HepG2 (cell line): ENCODE measurements around the gene C5AR2. TPM values are rescaled to one million over a fixed set of nuclear protein-coding genes. Genes with fewer than 3 reads are reported as not detected.

Source experiments
- ARID2 ChIP-seq: sonication (generic); formaldehyde crosslinking; IDR thresholded peaks from 2 replicates; pipeline ENCODE4 v1.8.1; 2022; ENCODE audit warnings: mild to moderate bottlenecking, missing genetic modification reagents, borderline replicate concordance
- ATF4 ChIP-seq, 2 experiments: fragments of 450-650 bp in 1 of 2; sonication (generic) in 1 of 2; formaldehyde crosslinking; IDR thresholded peaks; 2 replicates each; pipeline versions ENCODE4 v1.5.0 to v1.8.0; 2020 to 2022; ENCODE audit warnings: mild to moderate bottlenecking in 1 of 2, missing genetic modification reagents in 1 of 2
- HINFP ChIP-seq: sonication (generic); formaldehyde crosslinking; IDR thresholded peaks from 2 replicates; pipeline ENCODE4 v1.4.0; 2020; ENCODE audit warnings: low read depth, mild to moderate bottlenecking, missing genetic modification reagents
- MAZ ChIP-seq, 2 experiments: sonication (generic) in 1 of 2; formaldehyde crosslinking in 1 of 2; IDR thresholded peaks; 2 replicates each; pipeline versions ENCODE4 v1.5.0 to v1.6.1; 2012 to 2020; ENCODE audit warnings: low read depth in 2 of 2, mild to moderate bottlenecking in 2 of 2, borderline replicate concordance in 1 of 2, improper control_type of control experiment in 1 of 2, low read length in 1 of 2, missing genetic modification reagents in 1 of 2, moderate library complexity in 1 of 2
- MEIS1 ChIP-seq: sonication (generic); formaldehyde crosslinking; IDR thresholded peaks from 2 replicates; pipeline ENCODE4 v1.9.0; 2021; ENCODE audit warnings: mild to moderate bottlenecking, missing genetic modification reagents, moderate library complexity, borderline replicate concordance
- MTF2 ChIP-seq: sonication (generic); formaldehyde crosslinking; IDR thresholded peaks from 2 replicates; pipeline ENCODE4 v1.5.0; 2020; ENCODE audit warnings: missing genetic modification reagents, borderline replicate concordance
- NFKB2 ChIP-seq: sonication (generic); formaldehyde crosslinking; IDR thresholded peaks from 2 replicates; pipeline ENCODE4 v1.4.0; 2020; ENCODE audit warnings: missing genetic modification reagents, borderline replicate concordance
- PAX8 ChIP-seq: sonication (generic); formaldehyde crosslinking; IDR thresholded peaks from 2 replicates; pipeline ENCODE4 v1.8.0; 2022; ENCODE audit warnings: mild to moderate bottlenecking, missing genetic modification reagents, borderline replicate concordance
- PRDM4 ChIP-seq: sonication (generic); formaldehyde crosslinking; IDR thresholded peaks from 2 replicates; pipeline ENCODE4 v1.9.0; 2021; ENCODE audit warnings: missing genetic modification reagents, borderline replicate concordance
- TFAP4 ChIP-seq: sonication (generic); IDR thresholded peaks from 2 replicates; pipeline ENCODE4 v1.6.1; 2016; ENCODE audit warnings: low read depth, borderline replicate concordance
- ZNF10 ChIP-seq: sonication (generic); formaldehyde crosslinking; IDR thresholded peaks from 2 replicates; pipeline ENCODE4 v1.4.0; 2020; ENCODE audit warnings: mild to moderate bottlenecking, low read depth, missing genetic modification reagents, borderline replicate concordance
- ZNF350 ChIP-seq: sonication (generic); formaldehyde crosslinking; IDR thresholded peaks from 2 replicates; pipeline ENCODE4 v1.4.0; 2020; ENCODE audit warnings: mild to moderate bottlenecking, low read depth, missing genetic modification reagents, borderline replicate concordance
- ZNF451 ChIP-seq: sonication (generic); formaldehyde crosslinking; IDR thresholded peaks from 2 replicates; pipeline ENCODE4 v1.5.0; 2020; ENCODE audit warnings: mild to moderate bottlenecking, missing genetic modification reagents
- ZNF788 ChIP-seq: sonication (generic); formaldehyde crosslinking; IDR thresholded peaks from 2 replicates; pipeline ENCODE4 v1.5.0; 2020; ENCODE audit warnings: mild to moderate bottlenecking, missing genetic modification reagents, borderline replicate concordance
- polyA plus RNA-seq, 8 experiments: library from polyadenylated mRNA; depleted of rRNA in 3 of 8; stranded (reverse) in 7 of 8; unstranded in 1 of 8; fragments of >200 nt; fragmentation: Illumina TruSeq in 4 of 8; extraction: Trizol in 4 of 8; gene quantifications; 2 replicates each; pipeline versions ENCODE4 v1.2.1 to v1.2.3, GENCODE V29; 2011 to 2016; ENCODE audit warnings: low read depth in 4 of 8, missing spikeins in 1 of 8, mixed read lengths in 1 of 8; ENCODE audit not compliant: insufficient read depth in 1 of 8
- total RNA-seq, 5 experiments: library from RNA; depleted of rRNA; stranded (reverse); fragments of >200 nt; fragmentation: Illumina TruSeq; extraction: Trizol; gene quantifications; 2 replicates each; pipeline ENCODE4 v1.2.3, GENCODE V29; 2016; ENCODE audit warnings: low read depth in 1 of 5

The C5AR2 gene
- total and polyA plus RNA-seq, 2 of the 13 experiments (the other 11 are each of a cell fraction or from before 2014, with no cell fraction given), result 0.09 to 0.24 TPM

- TF ChIP-seq HINFP (CRISPR knock-in tag), result no peak
- no peak for TF ChIP-seq ZNF350 (CRISPR knock-in tag)
- TF ChIP-seq TFAP4, result no peak
- 0 out of 4 replicates have a peak, but pooled peaks of 1 of the 2 experiments have one; percentile 24 for TF ChIP-seq ATF4 (CRISPR knock-in tag; IDR thresholded peaks at IDR 0.05)
- no peak for TF ChIP-seq NFKB2 (CRISPR knock-in tag)
- no peak for TF ChIP-seq ZNF10 (CRISPR knock-in tag)
- TF ChIP-seq ARID2 (CRISPR knock-in tag), result no peak
- TF ChIP-seq MEIS1 (CRISPR knock-in tag), result no peak
- TF ChIP-seq PAX8 (CRISPR knock-in tag), result no peak
- no peak for TF ChIP-seq MAZ (IDR thresholded peaks at IDR 0.05; ENCODE audit: borderline replicate concordance, low read depth, low read length)
- no peak for TF ChIP-seq MAZ (CRISPR knock-in tag; IDR thresholded peaks at IDR 0.05; ENCODE audit: low read depth)
- TF ChIP-seq MTF2 (CRISPR knock-in tag), result no peak
- no peak for TF ChIP-seq ZNF788
- TF ChIP-seq ZNF451, result no peak
- TF ChIP-seq PRDM4 (CRISPR knock-in tag), result no peak
Observed at GRCh38 chr19:47330466-47330869, 1.5 kb upstream of the C5AR2 start (continued).
